Panc1 (cell line): ENCODE measurements around the gene RNF113B.

Experiments
- CTCF ChIP-seq: fragments of 450-650 bp; IDR thresholded peaks from 2 replicates; pipeline ENCODE4 v1.5.1; 2017; ENCODE audit warnings: mild to moderate bottlenecking
- POLR2AphosphoS5 ChIP-seq: IDR thresholded peaks from 2 replicates; pipeline ENCODE4 v1.6.1; 2012; ENCODE audit warnings: mild to moderate bottlenecking, low read depth, low read length, moderate library complexity
- SIN3A ChIP-seq: IDR thresholded peaks from 2 replicates; pipeline ENCODE4 v1.6.1; 2012; ENCODE audit warnings: low read depth, mild to moderate bottlenecking, low read length, moderate library complexity, borderline replicate concordance; ENCODE audit not compliant: insufficient read depth

- TF ChIP-seq CTCF (no peak), SIN3A (no peak), POLR2AphosphoS5 (no peak)
Observed at GRCh38 chr13:98172590-98173422, 4.3 kb downstream of the RNF113B start.
